ENCODE data around the gene PLSCR4.
"Not testable (repeated sequence)": the region's sequence is repeated elsewhere in the genome, so short reads cannot be mapped to it uniquely, and the experiment has no call there.

PLSCR4 gene, protein sequence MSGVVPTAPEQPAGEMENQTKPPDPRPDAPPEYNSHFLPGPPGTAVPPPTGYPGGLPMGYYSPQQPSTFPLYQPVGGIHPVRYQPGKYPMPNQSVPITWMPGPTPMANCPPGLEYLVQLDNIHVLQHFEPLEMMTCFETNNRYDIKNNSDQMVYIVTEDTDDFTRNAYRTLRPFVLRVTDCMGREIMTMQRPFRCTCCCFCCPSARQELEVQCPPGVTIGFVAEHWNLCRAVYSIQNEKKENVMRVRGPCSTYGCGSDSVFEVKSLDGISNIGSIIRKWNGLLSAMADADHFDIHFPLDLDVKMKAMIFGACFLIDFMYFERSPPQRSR

DNA sequence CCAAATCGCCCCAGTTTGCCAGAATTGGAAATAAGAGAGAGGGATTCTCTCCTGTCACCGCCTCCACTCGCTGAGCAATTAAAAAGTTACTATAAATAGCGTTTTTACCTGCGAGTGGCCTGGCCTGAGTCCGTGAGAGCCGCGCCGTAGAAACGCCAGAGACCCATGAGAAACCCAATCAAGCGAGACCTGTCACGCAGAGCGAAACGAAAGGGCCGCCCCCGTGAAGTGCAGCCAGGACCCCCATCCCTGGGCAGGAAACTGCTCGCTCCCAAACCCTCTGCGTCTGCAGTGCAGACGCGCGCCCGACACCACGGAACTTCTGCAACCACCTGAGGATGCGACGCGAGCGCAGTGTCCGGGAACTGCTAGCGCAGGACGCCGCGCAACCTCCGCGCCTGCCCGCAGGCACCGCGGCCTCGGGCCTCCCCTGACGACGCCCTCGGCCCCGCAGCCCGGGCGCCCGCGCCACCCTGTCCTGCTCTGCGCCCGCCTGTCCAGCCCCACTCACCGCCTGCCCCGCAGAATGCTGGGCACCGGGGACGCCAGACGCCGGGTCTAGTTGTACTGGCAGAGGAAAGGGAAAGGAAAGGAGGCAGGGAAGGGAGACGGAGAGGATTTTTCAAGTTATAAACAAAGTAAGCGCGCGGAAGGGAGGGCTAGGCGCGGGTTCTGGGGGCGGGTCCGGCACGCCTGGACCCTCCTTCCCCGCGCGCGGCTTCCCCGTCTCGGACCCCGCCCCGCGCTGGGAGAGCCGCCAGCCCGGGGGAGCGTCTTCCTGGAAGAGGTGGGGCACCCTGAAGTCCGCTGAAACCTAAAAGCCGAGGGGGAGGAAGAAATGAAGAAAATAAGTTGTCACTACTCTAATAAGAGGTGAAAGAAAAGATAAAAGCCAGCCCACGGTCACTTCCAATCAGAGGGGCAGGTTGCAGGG lies at the start of gene PLSCR4:
PLSCR4 (minus strand) TSS at position 657 of the 934 bp plus-strand sequence. CDS start 29,034 bp downstream, outside the sequence.
- no peak for DNase-seq

DNA sequence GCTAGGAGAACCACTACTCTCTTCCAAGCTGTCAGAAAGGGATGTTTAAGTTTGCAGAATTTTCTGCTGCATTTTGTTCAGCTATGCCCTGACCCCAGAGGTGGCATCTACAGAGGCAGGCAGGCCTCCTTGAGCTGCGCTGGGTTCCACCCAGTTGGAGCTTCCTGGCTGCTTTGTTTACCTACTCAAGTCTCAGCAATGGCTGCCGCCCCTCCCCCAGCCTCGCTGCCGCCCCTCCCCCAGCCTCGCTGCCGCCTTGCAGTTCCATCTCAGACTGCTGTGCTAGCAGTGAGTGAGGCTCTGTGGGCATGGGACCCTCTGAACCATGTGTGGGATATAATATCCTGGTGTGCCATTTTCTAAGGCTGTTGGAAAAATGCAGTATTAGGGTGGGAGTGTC lies 42.5 kb upstream of the PLSCR4 start:
- DNase-seq = not testable (repeated sequence)

DNA sequence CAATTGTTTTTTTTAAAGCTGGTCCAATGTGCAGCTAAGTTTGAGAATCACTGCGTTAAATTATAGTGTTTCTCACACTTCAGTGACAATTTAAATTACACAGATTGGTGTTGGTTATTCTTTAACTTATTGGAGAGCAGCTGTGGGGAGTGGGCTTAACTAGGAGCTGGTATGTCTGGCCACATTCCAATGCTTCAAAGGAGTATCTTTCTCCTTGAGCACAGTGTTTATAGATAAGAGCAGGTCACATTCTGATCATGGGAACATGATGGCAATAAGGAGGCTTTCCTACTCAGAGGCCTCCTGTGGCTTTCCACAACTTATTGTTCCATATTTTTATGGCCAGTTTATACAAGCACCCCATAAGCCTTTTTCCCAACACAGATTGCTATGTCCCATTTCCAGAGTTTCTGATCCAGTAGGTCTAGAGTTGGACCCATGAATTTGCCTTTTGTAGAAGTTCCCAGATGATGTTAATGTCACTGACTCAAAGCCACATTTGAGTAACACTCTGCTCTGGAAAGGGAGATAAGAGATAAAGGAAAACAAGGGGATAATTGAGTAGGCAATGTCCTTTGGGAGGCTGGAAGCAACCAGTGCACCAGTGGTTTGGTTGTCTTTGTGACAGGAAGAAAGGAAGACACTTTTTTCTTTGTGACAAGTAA lies 33.0 kb upstream of the PLSCR4 start:
- DNase-seq = no peak

DNA sequence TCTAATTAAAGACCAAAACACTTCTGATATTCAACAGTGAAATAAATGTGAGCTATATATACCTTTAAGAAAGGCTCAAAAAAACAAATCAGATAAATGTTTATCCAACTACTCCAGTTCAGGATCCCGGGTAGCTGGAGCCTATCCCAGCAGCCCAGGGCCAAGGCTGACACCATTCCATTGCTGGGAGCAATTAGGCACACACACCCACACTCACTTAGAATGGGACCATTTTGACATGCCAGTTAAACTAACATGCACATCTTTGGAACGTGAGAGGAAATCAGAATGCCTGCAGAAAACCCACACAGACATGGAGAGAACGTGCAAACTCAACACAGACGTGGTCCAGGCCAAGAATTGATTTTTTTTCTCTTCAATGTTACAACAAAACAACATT lies 30.0 kb upstream of the PLSCR4 start:
- no peak for DNase-seq

DNA sequence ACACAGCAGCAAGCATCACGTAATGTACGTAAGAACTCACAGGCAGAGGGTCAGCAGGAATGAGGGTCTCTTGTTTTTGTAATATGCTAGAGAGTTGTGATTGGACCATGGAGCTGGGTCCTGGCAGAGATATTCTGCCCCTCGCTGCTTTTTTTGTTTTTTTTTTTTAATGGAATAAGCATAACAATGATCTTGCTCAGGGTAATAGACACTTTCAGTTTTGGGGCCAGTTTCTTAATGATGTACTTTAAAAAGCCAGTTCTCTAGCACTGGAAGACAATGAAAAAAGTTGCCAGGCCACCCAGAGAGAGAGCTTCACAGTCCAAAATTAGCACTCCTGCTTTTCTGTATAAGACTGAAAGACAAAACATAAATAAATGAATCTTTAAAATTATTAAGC lies 29.0 kb upstream of the PLSCR4 start:
- DNase-seq = no peak

DNA sequence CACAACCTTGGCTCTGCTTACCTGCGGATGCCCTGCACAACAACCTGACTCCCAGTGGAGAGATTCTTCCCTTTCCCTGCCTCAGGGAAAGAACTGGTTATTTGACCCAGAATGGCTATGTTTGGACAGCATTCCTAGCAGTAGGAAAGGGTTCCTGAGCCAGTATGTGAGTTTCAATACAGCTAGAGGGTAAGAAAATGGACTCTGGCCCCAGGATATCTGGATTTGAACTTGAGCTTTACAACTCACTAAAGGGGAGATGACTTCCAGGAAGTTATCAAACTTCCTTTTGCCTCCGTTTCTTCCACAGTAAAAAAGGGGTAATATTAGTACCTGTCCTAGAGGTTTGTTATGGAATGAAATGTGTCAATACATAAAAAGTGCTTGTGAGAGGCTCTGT lies 28.1 kb upstream of the PLSCR4 start:
- no peak for DNase-seq

DNA sequence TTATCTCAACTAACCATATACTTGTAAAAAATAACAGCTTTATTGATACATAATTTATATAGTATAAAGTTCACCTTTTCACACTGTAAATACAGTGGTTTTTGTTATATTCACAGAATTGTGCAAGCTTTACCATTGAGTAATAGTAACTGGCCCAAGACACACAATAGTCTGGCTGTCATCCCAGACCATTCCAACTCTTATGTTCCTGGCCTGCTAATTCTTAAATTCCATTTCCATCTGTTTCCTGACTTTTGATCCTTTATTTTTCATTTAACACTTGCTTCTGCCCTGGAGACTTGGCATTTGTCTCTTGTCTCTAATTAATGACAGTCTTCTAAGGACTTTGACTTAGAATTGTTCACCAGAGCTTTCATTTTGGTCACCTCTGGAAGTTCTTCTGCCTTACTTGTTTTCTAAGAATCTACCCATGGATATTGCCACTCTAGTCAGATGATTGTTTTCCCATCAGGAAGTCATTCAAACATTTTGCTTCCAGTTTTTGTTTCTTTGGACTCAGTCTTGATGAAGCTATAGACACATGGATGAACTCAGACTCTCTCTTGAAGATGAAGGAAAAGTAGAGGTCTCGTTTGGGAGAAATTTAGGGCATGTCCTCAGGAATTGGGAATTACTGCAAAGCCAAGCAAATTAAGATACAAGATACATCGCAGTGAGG lies 27.2 kb upstream of the PLSCR4 start:
- no peak for DNase-seq

DNA sequence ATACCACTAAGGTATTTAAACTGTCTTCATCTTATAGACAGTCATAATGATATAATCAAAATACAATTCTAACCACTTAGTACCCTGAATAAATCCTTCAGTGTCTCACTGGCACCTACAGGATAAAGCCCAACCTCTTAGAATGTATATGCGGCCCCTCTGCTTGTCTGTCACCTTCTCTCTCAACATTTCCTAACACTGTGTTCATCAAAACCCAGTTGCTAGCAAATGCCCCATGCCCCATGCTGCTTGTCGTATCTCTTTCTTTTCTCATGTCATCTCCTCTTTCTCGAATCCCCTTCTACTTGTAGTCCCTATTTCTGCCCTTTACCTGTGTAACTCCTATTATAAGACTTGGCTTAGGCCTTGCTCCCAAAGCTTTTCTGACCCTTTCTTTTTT lies 24.6 kb upstream of the PLSCR4 start:
- DNase-seq = no peak

DNA sequence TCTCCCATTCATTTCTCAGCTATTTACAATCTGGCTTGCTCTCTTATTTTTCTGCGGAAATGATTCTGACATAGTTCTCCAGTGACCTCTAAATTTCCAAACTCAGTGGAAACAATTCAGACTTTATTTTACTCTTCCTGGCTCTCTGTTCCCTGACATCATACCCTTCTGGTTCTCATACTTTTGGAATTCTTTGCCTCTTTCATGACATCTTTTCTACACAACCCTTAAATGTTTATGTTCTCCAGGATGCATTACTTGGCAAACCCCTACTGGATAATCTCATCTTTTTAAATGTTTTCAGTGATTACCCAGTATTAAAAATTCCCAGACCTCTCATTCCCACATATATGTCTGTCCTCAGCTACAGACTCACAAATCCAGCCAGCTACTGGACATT lies 23.9 kb upstream of the PLSCR4 start:
- no peak for DNase-seq

DNA sequence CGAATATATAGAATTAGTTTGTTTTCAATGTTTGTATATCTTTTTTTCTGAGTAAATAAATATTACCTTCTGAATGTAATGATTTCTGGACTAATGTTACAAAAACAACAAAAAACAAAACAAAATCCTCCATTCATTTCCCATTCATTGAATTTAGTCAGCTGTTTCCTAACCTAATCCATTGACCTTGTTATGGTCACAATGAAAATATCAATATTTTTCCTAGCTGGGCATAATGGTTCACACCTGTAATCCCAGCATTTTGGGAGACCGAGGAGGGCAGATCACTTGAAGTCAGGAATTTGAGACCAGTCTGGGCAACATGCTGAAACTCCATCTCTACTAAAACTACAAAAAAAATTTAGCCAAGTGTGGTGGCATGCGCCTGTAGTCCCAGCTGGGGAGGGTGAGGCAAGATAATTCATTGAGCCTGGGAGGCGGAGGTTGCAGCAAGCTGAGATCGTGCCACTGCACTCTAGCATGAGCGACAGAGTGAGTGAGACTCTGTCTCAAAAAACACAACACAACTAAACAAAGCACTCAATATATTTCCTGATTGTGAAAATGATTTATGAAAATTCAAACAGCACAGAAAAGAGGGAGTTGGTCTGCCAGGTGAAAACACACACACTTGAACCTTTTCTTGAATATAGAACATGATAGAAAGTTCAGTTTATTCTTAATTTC lies 23.0 kb upstream of the PLSCR4 start:
- DNase-seq = no peak

DNA sequence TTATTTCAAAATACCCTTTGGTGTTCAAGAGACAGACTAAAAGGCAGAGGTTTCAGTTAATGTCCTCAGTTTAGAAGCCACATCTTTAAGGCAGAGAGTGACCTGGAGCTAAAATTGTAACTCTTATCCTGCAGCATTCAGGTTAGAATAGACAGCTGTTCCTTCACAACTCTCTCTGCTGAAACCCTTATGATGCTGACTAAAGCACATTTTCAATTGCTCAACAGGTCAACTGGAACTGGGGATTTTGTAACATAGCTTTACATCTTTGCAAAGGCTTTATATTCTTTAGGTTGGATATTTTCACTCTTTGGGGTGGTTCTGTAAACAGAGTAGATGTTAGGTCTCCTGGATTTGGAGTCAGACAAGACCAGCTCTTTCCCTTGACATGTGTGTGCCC lies 20.3 kb upstream of the PLSCR4 start:
- no peak for DNase-seq

DNA sequence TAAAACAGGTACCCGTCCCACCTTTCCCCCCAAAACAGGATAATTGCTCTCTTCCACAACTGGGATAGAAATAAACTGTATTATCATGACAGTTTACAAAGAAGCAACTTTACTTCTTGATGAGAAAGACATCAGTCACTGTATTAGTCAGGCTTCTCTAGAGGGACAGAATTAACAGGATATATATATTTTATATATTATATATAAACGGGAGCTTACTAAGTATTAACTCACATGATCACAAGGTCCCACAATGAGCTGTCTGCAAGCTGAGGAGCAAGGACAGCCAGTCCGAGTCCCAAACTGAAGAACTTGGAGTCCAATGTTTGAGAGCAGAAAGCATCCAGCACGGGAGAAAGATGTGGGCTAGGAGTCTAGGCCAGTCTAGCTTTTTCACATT lies 18.4 kb upstream of the PLSCR4 start:
- no peak for DNase-seq

DNA sequence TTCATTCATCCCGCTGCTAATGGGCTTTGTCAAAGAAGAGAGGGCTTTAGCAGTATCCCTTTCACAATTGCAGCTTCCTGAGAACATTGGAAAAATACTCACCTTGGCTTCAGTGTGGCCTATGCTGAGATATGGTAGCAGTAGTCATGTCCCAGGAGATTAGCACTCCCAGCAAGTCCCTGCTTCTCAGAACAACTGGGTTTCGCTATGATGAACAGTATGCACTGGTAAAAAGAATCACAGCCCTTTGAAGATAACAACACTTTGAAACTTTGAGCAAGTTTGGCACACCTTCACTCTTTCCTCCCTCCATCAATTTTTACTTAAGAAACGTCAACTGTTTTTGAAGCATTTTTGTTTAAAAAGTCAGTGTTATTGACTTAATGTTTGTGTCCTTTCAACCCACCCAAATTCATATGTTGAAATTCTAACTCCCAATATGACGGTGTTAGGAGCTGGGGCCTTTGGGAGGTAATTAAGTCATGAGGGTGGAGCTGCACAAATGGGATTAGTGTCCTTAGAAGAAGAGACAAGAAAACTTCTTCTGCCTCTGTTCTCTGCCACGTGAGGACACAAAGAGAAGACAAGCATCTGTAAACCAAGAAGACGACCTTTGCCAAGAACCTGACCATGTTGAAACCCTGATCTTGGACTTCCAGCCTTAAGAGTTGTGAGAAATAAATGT lies 17.8 kb upstream of the PLSCR4 start:
- DNase-seq = no peak

DNA sequence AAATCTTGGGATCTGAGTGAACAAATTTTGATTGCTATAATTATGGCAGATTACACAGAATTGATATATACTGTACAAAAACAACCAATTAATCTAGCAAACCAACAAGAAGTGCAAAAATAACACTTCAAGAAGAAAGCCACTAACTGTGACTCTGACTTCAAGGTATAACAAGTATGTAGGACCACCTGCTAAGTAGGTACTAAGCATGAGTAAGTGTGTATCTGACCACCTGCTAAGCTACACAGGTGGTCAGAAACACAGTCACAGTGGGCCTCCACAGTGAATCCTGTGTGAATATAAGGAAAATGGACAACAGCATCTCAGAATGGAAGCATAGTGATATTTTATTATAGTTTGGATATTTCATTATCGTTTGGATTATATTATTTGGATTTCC lies 14.8 kb upstream of the PLSCR4 start:
- DNase-seq = no peak

DNA sequence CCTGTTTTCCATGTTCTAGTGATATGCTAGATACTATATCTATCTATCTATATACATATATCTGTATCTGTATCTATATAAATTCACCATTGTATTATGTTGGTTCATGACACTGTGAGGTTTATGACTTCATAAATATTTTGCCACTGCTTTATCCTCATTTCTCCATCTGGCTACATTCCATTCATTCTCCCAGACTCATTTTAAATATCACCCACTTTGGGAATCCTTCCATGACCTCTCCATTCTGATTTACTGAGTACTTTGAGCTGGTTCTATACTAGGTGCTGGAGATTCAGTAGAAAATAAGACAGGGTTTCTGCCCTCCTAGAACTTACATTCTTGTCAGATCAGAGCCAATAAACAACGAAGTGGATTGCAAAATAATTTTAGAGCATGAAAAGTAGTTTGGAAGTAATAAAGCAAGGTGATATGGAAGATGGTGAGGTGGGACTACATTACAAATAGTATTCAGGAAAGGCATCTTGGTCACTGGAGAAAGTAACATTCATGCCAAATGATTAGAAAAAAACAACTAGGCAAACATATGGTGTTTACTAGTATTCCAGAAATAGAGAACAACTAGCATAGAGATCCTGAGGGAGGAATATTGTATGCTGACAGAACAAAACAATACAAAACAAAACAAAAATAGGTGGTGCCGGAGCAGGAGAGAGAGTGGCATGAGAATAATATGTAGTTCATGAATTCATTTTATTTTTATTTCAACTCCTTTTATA lies 11.6 kb upstream of the PLSCR4 start:
- DNase-seq = no peak

DNA sequence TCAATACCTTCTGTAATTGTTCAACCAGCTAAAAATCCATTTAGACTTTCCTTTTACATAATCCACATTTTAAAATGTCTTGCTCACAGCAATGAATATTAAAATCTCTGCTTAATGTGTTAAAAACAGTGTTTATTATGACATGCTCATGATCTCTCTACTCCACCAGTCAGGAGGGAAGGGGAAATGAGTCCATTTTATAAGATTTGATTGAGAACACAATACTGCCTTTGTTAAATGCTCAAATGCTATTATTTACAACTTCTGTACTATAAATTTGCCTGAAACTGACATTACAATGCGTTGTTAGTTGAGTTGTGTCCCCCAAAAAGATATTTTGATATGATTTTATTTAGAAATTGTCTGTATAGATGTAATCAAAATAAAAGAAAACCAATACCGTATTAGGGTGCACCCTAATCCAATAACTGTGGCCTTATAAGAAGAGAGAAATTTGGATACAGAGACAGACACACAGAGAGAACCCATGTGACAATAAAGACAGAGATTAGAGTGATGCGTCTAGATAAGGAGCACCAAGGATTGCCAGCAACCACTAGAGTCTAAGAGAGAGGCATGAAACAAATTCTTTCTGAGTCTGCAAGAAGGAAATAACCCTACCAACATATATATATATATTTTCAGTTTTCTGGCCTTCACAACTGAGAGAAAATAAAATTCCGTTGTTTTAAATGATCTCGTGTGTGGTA lies 9.1 kb upstream of the PLSCR4 start:
- DNase-seq = no peak

DNA sequence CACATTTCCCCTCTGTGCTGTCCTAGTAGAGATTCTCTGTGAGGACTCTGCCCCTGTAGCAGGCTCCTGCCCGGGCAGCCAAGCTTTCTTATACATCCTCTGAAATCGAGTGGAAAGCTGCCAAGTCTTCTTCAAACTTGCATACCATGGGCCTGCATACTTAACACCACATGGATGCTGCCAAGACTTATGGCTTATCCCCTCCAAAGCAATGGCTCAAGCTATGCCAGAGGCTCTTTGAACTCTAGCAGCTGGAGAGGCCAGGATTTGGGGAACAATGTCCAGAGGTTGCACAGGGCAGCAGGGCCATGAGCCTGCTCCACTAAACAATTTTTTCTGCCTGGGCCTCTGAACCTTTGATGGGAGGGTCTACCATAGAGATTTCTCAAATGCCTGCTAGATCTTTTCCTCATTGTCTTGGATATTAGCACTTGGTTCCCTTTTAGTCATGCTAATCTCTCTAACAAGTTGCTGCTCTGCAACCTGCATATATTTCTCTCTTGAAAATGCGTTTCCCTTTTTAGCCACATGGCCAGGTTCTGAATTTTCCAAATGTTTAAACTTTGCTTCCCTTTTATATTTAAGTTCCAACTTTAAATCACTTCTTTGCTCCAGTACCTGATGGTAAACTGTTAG lies 6.1 kb upstream of the PLSCR4 start:
- no peak for DNase-seq

DNA sequence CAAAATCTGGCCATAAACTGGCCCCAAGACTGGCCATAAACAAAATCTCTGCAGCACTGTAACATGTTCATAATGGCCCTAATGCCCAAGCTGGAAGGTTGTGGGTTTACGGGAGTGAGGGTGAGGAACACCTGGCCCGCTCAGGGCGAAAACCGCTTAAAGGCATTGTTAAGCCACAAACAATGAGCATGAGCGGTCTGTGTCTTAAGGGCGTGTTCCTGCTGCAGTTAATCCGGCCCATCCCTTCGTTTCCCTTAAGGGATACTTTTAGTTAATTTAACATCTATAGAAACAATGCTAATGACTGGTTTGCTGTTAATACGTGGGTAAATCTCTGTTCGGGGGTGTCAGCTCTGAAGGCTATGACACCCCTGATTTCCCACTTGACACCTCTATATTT lies 1.5 kb upstream of the PLSCR4 start:
- not testable (repeated sequence) for DNase-seq

DNA sequence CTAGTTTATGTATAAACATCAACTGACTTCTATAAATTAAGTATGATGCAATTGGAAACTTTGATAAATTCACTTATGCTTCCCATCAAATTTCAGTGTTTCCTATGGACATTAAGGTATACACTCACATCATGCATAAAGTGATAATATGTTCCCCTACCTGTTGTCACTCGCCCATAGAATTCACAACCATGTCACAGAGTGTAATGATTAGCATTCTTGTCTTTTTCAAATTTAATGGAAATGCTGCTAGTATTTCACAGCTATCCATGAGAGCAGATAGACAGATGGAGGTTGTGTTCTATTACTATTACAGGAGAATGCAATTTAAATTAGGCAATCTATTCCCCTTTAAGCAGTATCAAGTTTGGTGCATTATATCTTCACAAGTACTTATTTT lies 984 bp downstream of the PLSCR4 start:
- DNase-seq = no peak

DNA sequence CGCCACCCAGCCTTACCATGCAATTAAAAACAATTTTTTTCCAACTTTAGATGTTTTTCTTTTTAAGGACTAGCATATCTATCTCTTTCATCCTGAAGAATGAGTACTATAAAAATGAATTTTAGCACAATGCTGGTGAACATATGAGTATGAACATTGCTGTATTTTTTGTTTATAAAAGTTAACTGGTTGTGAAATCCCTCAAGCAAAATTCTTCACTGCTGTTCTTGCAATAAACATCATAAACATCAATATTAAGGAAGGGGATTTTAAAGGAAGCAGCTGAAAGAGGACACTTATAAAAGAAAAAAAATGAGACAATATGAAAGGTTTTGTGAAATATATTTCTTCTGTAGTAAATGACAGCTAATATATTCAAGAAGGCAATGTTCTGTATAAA lies 3.0 kb downstream of the PLSCR4 start:
- DNase-seq = no peak

Data from activated CD4-positive, alpha-beta T cell treated with anti-CD3 and anti-CD28 coated beads for 1 hour (primary cell).